ENCODE measurements around the gene CACFD1. TPM values are rescaled to one million over a fixed set of nuclear protein-coding genes. Genes with fewer than 3 reads are reported as not detected.

The CACFD1 gene
- total and polyA plus RNA-seq, 2 of the 13 experiments (the other 11 are each of a cell fraction or from before 2014, with no cell fraction given): 13.8 to 14.6 TPM

DNA sequence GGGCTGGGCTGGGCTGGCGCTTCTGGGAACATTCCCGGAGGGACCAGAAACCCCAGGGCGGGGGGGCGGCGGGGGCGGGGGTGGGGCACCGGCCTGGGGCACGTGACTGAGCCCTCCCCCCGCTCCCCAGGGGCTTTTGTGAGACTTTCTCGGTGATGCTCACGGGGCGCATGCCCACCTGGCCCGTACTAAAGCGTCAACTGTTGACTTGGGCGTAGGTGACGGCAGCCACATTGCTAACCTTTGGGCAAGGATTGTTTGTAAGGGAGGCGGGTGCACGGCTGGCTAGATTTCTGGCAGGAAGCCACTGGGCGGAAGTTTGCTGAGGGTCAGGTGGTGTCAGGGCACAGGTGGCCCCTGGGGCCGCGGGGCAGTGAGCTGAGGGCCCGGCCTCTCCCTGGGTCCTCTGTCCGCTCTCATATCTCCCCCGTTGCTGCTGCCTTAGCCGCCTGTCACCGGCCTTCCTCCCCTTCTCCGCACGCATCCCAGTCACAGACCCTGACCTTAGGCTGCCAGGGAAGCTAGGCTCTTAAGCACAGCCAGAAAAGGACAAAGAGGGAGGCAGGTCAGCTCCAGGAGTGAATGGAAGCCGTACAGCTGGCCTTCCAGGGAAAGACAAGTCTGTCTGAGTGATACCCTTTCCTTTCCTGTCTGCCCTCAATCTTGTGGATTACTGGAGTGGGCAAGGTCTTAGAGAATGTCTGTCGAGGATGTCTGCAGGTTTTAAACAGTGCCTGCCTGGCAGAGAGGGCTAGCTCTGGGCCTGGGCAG is 812 bp downstream of the CACFD1 start (continued):
- TF ChIP-seq, protein P1, sequence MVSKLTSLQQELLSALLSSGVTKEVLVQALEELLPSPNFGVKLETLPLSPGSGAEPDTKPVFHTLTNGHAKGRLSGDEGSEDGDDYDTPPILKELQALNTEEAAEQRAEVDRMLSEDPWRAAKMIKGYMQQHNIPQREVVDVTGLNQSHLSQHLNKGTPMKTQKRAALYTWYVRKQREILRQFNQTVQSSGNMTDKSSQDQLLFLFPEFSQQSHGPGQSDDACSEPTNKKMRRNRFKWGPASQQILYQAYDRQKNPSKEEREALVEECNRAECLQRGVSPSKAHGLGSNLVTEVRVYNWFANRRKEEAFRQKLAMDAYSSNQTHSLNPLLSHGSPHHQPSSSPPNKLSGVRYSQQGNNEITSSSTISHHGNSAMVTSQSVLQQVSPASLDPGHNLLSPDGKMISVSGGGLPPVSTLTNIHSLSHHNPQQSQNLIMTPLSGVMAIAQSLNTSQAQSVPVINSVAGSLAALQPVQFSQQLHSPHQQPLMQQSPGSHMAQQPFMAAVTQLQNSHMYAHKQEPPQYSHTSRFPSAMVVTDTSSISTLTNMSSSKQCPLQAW (CRISPR knock-in tag; IDR thresholded peaks at IDR 0.05): peak; percentile 50; the same call in 1 of the 2 replicates
- TF ChIP-seq SIX4 (CRISPR knock-in tag; IDR thresholded peaks at IDR 0.05) (peak; percentile 36; the same call in 1 of the 2 replicates), HDAC2 (CRISPR knock-in tag; IDR thresholded peaks at IDR 0.05) (peak; percentile 87), TAF1 (CRISPR knock-in tag; IDR thresholded peaks at IDR 0.05) (peak; percentile 11; the same call in 1 of the 2 replicates), MED1 (CRISPR knock-in tag; IDR thresholded peaks at IDR 0.05) (peak; percentile 79), ZNF619 (CRISPR knock-in tag; IDR thresholded peaks at IDR 0.05) (no peak), TGIF2 (CRISPR knock-in tag; IDR thresholded peaks at IDR 0.05) (peak; percentile 93), RBM39 (IDR thresholded peaks at IDR 0.05; ENCODE audit: low read depth, low read length, poor library complexity, severe bottlenecking) (no peak), NR2F1 (CRISPR knock-in tag; IDR thresholded peaks at IDR 0.05) (peak; percentile 58 to 65; a peak in 3 of 4 replicates), GATAD1 (CRISPR knock-in tag; IDR thresholded peaks at IDR 0.05) (peak; percentile 68; the same call in 1 of the 2 replicates), PITX1 (CRISPR knock-in tag; IDR thresholded peaks at IDR 0.05) (0 out of 2 replicates have a peak, but pooled peaks have one; percentile 36), ZNF468 (CRISPR knock-in tag; IDR thresholded peaks at IDR 0.05) (no peak)
- TF ChIP-seq, protein P2, sequence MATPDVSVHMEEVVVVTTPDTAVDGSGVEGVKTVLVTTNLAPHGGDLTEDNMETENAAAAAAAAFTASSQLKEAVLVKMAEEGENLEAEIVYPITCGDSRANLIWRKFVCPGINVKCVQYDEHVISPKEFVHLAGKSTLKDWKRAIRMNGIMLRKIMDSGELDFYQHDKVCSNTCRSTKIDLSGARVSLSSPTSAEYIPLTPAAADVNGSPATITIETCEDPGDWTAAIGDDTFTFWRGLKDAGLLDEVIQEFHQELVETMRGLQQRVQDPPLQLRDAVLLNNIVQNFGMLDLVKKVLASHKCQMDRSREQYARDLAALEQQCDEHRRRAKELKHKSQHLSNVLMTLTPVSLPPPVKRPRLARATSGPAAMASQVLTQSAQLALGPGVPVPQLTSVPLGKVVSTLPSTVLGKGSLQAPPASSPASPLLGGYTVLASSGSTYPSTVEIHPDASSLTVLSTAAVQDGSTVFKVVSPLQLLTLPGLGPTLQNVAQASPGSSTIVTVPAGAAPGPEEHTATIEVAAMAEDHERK (CRISPR knock-in tag; IDR thresholded peaks at IDR 0.05; ENCODE audit: low read depth): no peak
- TF ChIP-seq, protein P3, sequence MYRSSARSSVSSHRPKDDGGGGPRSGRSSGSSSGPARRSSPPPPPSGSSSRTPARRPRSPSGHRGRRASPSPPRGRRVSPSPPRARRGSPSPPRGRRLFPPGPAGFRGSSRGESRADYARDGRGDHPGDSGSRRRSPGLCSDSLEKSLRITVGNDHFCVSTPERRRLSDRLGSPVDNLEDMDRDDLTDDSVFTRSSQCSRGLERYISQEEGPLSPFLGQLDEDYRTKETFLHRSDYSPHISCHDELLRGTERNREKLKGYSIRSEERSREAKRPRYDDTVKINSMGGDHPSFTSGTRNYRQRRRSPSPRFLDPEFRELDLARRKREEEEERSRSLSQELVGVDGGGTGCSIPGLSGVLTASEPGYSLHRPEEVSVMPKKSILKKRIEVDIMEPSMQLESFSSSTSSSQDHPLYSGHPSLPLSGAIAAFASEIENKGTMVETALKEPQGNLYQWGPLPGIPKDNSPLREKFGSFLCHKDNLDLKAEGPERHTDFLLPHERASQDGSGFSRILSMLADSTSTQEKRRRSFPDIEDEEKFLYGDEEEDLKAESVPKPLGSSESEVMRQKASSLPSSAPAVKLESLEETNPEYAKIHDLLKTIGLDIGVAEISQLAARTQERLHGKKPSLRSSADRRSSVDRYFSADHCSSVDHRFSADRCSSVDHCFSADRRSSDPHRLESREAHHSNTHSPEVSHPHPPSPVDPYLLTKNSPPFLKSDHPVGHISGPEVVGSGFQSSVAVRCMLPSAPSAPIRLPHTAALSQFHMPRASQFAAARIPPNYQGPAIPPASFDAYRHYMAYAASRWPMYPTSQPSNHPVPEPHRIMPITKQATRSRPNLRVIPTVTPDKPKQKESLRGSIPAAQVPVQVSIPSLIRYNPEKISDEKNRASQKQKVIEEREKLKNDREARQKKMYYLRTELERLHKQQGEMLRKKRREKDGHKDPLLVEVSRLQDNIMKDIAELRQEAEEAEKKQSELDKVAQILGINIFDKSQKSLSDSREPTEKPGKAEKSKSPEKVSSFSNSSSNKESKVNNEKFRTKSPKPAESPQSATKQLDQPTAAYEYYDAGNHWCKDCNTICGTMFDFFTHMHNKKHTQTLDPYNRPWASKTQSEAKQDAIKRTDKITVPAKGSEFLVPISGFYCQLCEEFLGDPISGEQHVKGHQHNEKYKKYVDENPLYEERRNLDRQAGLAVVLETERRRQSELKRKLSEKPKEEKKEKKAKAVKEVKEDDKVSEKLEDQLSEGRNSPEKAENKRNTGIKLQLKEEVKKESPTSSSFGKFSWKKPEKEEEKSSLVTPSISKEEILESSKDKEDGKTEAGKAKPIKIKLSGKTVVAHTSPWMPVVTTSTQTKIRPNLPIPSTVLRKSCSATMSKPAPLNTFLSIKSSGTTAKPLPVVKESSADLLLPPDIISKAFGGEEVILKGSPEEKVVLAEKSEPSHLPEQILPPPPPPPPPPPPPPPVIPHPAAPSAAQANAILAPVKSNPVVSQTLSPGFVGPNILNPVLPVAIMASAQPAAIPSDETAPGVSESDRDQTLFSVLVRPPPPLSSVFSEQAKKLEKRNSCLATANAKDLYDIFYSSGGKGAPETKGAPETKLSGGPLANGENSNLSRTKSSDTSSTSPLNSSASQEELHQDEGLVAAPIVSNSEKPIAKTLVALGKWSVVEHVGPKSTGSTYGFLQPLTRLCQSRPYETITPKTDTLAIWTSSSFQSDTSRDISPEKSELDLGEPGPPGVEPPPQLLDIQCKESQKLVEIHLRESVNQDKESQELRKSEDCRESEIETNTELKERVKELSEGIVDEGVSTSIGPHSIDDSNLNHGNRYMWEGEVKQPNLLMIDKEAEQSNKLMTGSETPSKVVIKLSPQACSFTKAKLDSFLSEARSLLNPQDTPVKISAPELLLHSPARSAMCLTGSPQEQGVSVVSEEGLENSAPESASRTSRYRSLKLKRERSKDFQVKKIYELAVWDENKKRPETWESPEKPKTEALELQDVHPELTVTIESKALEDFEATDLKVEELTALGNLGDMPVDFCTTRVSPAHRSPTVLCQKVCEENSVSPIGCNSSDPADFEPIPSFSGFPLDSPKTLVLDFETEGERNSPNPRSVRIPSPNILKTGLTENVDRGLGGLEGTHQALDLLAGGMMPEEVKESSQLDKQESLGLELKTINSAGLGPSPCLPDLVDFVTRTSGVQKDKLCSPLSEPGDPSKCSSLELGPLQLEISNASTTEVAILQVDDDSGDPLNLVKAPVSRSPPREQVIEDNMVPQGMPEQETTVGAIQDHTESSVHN (CRISPR knock-in tag; IDR thresholded peaks at IDR 0.05): peak; percentile 78; the same call in 1 of the 2 replicates
- TF ChIP-seq, protein P4, sequence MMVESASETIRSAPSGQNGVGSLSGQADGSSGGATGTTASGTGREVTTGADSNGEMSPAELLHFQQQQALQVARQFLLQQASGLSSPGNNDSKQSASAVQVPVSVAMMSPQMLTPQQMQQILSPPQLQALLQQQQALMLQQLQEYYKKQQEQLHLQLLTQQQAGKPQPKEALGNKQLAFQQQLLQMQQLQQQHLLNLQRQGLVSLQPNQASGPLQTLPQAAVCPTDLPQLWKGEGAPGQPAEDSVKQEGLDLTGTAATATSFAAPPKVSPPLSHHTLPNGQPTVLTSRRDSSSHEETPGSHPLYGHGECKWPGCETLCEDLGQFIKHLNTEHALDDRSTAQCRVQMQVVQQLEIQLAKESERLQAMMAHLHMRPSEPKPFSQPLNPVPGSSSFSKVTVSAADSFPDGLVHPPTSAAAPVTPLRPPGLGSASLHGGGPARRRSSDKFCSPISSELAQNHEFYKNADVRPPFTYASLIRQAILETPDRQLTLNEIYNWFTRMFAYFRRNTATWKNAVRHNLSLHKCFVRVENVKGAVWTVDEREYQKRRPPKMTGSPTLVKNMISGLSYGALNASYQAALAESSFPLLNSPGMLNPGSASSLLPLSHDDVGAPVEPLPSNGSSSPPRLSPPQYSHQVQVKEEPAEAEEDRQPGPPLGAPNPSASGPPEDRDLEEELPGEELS (CRISPR knock-in tag; IDR thresholded peaks at IDR 0.05): peak; percentile 73

Measured in HepG2 (cell line).